KOPT-K1 (cell line): ENCODE results near the gene JAKMIP3.

ENCODE experiments used
- H3K27ac ChIP-seq: fragments of 200-600 bp; sonication (generic); 2 replicates; pipeline ENCODE4 v1.5.1; 2016; ENCODE audit warnings: antibody characterized with exemption, mild to moderate bottlenecking, low read depth, low read length; ENCODE audit not compliant: poor library complexity, severe bottlenecking
- H3K36me3 ChIP-seq: fragments of 200-600 bp; sonication (generic); 2 replicates; pipeline ENCODE4 v1.5.1; 2017; ENCODE audit warnings: antibody characterized with exemption, mild to moderate bottlenecking, low read length, moderate library complexity; ENCODE audit not compliant: insufficient read depth
- H3K9me3 ChIP-seq: fragments of 200-600 bp; sonication (generic); 2 replicates; pipeline ENCODE4 v1.5.1; 2017; ENCODE audit warnings: antibody characterized with exemption, low read length, mild to moderate bottlenecking; ENCODE audit not compliant: insufficient read depth, poor library complexity, severe bottlenecking

Gene JAKMIP3

DNA sequence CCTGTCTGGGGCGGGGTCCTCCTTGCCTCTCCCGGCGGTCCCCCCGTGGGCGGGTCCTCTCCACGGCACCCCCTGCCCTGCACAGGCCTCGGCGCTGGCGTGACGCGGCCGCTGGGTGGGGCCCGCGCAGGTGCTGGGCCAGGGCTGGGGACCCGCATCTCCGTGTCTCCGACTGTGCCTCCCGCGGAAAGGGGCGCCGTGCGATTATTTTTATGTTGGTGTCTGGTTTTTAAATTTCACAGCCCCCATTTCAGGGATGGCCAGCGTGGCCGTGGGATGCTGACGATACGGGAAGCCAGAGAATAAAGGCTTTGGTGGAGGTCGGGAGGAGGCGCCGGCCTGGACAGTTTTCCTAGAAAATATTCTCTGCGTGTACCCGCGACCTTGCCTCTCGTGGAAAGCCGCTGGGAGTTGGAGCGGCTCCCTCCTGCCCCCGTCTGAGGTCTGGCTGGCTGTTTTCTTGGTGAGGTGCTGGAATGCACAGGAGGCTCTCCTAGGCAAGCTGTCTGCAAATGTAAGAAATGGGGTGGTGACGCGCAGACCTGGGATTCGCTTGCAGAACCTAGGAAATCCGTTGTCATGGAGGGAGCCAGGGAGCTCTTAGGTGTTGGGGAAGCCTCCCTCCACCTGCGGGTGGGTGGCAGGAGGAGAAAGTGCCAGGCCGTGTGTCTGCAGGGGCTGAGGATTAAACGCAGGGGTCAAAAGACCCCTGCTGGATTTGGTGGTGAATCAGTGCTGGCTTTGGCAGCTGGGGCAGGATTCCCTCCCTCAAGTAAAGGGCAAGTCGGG is 28.7 kb upstream of the JAKMIP3 start:
- H3K9me3 ChIP-seq: no peaks in the 10 kb centered on the region
- no peak overlapping the region for H3K27ac ChIP-seq
- H3K36me3 ChIP-seq: no peaks in the 10 kb centered on the region

DNA sequence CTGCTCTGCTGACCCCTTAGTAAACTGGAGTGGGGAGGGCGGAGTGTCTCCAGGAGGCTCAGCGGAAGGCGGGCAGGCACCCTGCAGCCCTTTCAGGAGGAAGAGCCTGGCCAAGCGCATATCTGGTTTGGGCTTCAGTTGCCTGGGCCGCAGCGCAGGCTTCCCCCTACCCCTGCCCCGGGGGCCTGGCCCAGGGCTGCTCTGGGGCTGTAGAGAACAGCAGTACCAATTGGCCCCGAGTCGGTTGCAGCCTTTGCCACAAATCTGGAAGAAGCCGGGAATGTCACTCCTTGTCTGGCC is 28.1 kb upstream of the JAKMIP3 start:
- Histone ChIP-seq H3K9me3 (no peaks in the 10 kb centered on the region), H3K36me3 (no peaks in the 10 kb centered on the region), H3K27ac (no peak overlapping the region)

DNA sequence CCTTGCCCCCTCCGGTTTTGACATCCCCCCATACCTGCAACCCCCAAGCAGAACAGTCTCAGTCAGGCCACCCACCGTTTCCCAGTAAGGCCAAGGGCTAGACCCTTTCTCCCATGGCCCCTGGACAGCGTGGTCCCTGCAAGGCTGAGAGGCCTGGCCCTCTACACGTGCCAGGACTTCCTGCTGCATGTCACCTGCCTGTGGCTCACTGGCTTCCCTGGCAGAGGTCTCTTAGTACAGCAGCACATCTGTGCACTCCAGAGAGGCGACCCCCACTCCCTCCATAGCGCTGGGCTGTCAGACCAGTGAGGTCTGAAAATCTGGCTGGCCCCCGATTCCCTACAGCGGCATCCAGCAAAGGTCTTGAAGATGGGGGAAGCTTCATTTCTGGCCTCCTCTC is 26.4 kb upstream of the JAKMIP3 start:
- no peaks in the 10 kb centered on the region for H3K9me3 ChIP-seq
- no peak overlapping the region for H3K27ac ChIP-seq
- no peaks in the 10 kb centered on the region for H3K36me3 ChIP-seq

DNA sequence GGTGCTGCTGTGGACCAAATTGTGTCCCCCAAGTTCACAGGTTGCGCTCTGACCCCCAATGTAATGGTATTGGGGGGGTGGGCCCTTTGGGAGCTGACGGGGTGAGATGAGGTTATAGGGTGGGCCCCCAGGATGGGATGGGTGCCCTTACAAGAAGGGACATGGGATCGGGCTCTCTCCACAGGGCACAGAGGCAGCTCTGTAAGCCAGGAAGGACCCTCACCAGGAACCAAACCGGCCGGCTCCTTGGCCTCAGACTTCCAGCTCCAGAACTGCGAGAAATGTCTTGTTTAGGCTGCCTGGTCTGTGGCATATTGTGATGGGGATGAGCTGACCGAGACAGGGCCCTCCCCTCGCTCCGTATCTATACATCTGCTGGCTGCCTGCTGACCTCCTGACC is 25.7 kb upstream of the JAKMIP3 start:
- Histone ChIP-seq H3K9me3 (no peaks in the 10 kb centered on the region), H3K36me3 (no peaks in the 10 kb centered on the region)

DNA sequence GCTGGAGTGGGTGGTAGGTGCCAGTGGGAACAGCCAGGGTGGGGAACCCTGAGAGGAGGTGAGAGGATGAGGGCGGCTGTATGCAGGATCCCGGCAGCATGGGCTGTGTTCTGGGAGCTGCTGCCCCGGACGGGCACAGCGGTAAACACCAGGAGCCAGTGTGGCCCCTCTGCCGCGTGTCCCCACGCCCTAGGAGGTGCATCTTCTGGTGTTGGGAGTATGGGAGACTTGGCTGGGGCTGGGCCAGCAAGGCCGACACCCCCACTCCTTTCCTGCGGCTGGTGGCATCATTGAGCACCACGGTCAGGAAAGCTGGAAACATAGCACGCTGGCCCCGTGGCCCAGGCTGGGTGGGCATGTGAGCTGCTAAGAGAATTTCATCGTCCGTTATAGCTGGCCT is 24.4 kb upstream of the JAKMIP3 start:
- no peaks in the 10 kb centered on the region for H3K9me3 ChIP-seq
- H3K36me3 ChIP-seq: no peaks in the 10 kb centered on the region
- no peak overlapping the region for H3K27ac ChIP-seq

More for the DNA sequence above, 25.7 kb upstream of the JAKMIP3 start:
- H3K27ac ChIP-seq: no peak overlapping the region

DNA sequence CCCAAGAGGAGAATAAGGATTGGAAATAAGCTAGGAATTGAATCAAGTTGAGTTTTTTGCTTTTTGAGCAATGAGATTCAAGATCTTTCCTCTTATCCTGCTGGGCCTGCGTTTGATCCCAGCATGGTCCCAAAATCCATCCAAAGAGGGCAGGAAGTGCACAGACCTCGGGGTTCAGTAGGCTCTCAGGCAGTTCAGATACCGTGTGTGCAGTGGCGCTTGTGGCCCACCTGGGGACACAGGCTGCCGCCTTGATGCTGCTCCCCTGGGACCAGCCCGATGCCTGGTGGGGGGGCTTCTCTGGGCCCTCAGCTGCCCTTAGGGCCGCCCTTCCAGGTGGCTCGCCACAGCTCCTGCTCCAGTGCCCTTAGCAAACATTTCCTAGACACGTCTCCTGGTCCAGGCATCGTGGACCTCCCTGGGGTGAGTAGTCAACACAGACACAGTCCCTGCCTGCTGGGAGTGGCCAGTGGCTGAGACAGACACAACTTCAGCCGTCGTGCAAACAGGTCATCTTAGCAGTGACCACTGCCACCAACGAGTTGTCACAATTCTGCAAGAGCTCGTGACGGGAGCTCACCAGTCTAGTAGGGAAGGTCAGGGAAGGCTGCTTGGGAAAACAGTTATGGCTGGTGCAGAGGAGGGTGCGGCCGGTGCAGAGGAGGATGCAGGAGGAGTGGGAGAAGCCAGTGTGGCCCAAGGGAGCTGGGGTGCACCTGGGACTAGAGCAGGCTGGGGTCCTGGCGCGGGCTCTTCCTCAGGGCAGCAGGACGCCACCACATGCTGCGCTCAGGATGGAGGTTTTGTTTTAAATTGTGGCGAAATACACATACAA is 21.7 kb upstream of the JAKMIP3 start:
- Histone ChIP-seq H3K36me3 (no peaks in the 10 kb centered on the region), H3K9me3 (no peaks in the 10 kb centered on the region), H3K27ac (no peak overlapping the region)

DNA sequence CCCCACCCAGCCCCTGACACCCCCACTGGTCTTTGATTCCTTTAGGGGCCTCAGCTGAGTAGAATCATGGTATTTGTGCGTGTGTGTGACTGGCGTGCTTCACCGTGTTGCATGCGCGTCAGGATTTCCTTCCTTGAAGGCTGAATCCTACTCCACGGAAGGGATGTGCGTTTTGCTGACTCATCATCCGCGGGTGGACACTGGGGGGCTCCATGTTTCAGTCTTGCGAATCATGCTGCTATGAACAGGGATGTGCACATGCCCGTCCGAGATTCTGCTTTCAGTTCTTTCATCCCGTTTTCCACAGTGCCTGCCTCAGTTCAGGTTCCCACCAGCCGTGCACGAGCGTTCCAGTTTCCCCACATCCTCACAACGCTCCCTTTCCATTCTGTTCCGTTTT is 20.9 kb upstream of the JAKMIP3 start:
- Histone ChIP-seq H3K27ac (no peak overlapping the region), H3K36me3 (no peaks in the 10 kb centered on the region), H3K9me3 (no peaks in the 10 kb centered on the region)

DNA sequence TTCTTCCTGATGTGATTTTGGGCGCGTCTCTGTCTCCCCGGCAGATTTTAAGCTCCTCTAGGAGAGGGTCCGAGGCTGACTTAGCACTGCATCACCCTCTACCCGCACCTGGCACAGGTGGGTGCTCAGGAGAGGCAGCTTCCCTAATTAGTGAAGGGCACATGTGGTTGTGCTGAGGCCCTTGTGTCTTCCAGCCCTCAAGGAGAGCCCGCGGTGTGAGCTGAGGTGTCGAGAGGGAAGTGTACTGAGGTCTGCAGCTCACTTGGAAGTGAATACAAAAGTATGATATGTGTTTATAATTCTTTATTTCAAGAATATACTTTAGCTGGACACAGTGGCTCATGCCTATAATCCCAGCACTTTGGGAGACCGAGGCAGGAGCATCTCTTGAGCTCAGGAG is 20.4 kb upstream of the JAKMIP3 start:
- Histone ChIP-seq H3K36me3 (no peaks in the 10 kb centered on the region), H3K9me3 (no peaks in the 10 kb centered on the region), H3K27ac (no peak overlapping the region)

DNA sequence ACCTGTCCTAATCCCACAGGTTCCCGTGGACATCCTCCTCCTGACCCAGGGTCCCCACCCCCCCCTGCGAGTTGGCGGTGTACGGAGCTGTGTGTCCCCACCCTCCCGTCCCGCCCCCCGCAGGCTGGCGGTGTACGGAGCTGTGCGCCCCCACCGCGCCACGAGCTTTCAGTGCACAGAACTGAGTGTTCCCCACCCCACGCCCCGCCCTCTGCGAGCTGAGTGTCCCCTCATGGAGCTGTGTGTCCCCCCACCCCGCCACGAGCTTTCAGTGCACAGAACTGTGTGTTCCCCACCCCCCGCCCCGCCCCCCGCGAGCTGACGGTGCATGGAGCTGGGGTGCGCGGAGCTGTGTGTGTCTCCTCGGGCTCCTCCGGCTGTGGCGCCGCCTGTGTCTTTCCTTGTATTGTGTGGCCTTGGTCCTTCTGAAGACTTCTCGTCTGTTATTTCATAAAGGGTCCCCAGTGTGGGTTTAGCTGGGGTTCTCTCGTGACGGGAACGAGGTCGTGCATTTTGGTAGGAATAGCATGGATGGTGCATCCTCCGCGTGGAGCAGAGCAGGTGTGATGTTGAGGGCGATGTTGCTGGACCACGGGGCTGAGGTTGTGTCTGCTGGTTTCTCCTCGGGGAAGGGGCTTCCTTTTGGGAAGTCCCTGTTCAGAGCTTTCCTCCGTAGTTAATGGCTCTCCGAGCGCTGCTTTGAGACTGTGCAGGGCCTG is 18.0 kb upstream of the JAKMIP3 start:
- H3K9me3 ChIP-seq: peaks cover 20% of the 10 kb centered on the region
- no peaks in the 10 kb centered on the region for H3K36me3 ChIP-seq
- no peak overlapping the region for H3K27ac ChIP-seq

DNA sequence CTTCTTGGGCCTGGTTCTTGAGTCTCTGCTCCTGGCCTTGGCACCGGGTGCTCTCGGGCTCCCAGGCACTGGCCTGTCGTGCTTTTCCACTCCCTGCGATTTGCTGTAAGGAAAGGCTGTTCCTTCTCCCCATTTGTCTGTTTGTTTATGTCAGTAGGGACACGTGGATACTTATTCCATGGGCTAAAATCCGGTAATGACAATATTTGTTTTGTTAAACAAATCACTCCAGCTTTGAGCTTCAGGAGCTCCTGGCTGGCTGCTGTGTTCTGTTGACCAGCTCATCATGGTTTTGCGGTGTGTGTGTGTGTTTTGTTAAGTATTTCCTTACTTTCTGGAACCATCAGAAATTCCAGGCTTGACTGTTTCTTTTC is 17.5 kb upstream of the JAKMIP3 start:
- Histone ChIP-seq H3K36me3 (no peaks in the 10 kb centered on the region), H3K9me3 (peaks cover 25% of the 10 kb centered on the region), H3K27ac (no peak overlapping the region)

DNA sequence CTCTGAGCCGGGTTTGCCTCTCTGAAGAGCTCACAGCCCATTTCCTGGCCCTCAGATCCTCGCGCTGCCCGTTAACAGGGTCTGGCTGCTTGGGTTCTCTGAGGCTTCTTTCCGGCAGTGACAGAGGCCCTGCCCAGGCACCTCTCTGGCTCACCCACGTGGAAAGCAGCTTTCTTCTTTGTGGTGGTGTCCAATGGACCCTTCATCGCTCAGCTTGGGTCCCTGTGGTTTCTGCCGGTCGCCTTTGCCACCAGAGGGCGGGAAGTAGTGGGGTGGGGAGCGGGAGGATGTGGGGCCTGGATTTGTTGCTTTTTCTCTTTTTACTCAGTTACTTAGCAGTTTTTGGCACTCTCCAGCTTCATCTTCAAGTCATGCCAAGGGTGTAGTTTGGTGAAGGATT is 15.6 kb upstream of the JAKMIP3 start:
- H3K9me3 ChIP-seq: peaks cover 30% of the 10 kb centered on the region
- no peaks in the 10 kb centered on the region for H3K36me3 ChIP-seq
- H3K27ac ChIP-seq: no peak overlapping the region

DNA sequence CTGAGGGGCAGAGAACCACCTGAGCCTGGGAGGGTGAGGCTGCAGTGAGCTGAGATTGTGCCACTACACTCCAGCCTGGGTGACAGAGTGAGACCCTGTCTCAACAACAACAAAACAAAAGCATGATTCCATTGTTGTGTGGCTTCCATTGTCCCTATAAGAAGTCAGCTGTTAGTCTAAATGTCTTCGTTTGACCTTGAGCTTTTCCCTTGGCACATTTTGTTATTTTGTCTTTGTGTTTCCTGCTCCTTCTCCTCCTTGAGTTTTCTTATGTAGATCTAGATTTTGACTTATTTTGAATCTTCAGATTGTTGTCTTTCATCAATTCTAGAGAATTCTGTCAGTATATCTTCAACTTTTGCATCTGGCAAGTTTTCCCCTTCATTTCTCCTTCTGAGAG is 13.6 kb upstream of the JAKMIP3 start:
- H3K27ac ChIP-seq: no peak overlapping the region
- peaks cover 30% of the 10 kb centered on the region for H3K9me3 ChIP-seq
- H3K36me3 ChIP-seq: no peaks in the 10 kb centered on the region

DNA sequence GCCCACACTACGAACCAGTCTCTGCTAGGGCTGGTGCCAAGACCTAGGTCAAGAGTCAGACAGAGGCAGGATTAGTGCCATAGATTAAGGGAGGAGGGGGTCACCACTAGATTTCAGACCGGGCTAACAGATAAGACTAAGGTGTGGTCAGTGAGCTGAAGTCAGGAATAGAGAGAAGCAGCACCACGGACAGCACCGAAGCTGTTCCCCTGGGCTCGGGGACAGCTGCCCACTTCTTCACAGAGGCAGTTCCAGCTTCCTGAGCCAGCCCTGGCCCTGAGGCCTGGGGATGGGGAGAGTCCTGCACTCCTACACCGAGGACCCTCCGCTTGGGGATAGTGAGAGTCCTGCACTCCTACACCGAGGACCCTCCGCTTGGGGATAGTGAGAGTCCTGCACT is 11.2 kb upstream of the JAKMIP3 start:
- Histone ChIP-seq H3K9me3 (peaks cover 30% of the 10 kb centered on the region), H3K27ac (no peak overlapping the region), H3K36me3 (no peaks in the 10 kb centered on the region)

DNA sequence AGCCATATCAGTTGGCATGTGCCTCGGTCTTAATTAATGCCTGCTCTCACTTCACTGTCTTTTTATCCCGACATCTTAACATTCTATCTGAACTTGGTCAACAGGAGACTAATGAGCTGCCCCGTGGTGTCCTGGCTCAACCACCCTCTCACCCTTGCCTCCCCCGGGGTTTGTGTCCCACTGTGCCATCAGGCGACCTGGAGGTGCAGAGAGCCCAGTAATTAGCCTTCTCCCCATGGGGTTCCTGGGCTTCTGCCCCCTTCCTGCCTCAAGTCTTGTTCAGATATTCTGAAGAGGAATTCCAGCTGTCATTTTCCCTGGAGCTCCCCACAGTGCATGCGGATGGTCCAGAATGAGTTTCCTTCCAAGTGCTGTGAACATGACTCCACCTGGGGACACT is 10.1 kb upstream of the JAKMIP3 start:
- no peak overlapping the region for H3K27ac ChIP-seq
- no peaks in the 10 kb centered on the region for H3K36me3 ChIP-seq
- peaks cover 30% of the 10 kb centered on the region for H3K9me3 ChIP-seq

DNA sequence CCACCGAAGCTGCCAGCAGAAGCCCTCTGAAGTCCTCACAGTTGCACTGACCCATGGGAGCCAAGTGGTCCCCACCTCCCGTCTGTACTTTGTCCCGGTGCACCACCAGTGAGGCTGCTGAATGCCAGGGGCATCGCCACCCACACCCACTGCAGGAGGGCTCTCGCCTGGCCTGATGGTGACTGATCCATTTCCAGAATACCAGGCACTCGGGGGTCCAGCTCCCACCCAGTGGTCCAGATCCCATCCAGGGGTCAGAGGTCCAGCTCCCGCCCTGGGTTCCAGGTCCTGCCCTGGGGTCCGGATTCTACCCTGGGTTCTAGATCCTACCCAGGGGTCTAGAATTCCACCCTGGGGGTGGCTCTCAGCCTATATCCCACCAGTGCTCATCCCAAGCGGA is 9.1 kb upstream of the JAKMIP3 start:
- Histone ChIP-seq H3K9me3 (peaks cover 21% of the 10 kb centered on the region), H3K27ac (no peak overlapping the region), H3K36me3 (no peaks in the 10 kb centered on the region)
